NCI-H226 (cell line): Measurements from ENCODE around the gene ALPG.
"Not testable (repeated sequence)": the region's sequence is repeated elsewhere in the genome, so short reads cannot be mapped to it uniquely, and the experiment has no call there.

Experiments used
- DNase-seq: peaks from one replicate; pipeline ENCODE4 v3.0.0-alpha.2; 2015

ALPG gene

DNA sequence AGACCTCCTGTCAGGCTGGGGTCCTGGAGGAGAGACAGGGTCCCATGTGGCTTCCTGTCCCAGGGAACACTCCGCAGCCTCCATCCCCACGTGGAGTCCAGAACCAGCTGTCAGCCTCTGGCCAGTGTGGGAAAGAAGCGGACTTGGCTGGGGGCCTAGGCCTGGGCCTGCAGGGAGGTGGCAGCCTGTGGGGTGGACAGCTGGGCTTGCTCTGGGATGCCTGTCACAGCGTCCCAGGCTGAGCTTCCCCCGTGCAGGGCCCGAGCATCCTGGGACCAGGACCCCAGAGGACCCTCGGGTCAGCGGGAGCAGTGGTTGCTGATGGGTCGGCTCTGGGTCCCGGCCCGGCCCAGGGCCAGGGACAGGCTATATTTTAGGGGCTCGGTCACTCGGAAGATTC, 35.8 kb downstream of the ALPG start:
- DNase-seq = not testable (repeated sequence)

GRCh38 chr2:232443047-232443446, 36.4 kb downstream of the ALPG start:
- not testable (repeated sequence) for DNase-seq

- DNase-seq = not testable (repeated sequence)
Observed at GRCh38 chr2:232443669-232444408, 37.2 kb downstream of the ALPG start.

DNA sequence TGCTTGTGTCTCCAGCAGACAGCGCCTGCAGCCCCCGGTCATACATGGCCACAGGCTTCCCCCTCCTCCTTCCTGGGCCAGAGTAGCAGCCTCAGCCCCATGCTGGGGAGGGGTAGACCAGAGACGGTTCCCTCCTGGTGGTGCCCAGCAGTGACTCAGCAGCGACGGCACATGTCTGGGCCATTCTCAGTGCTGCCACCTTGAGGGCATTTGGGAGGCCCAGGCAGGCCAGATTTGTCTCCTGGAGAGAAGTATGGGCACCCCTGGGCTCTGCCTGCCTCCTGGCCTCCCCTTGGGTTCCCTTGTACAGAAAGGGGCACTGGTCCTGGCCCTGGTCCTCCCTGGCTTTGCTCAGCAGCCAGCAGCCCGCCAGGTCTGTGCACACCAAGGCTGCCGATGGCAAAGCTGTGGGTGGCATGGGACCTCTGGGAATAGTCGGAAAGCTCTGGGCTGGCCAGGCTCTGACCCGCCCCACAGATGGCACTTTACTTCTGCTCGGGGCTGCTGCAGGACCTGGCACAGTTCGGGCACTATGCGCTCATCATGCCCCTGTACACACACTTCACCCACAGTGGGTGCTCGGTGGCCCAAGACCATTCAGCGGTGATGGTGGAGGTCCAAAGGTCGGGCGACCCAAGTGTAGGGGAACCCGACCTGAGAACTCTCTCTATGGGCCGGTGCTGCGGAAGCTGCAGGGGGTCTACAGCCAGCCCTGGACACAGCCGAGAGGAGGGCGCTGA, 37.9 kb downstream of the ALPG start:
- peak; percentile 59 for DNase-seq

DNA sequence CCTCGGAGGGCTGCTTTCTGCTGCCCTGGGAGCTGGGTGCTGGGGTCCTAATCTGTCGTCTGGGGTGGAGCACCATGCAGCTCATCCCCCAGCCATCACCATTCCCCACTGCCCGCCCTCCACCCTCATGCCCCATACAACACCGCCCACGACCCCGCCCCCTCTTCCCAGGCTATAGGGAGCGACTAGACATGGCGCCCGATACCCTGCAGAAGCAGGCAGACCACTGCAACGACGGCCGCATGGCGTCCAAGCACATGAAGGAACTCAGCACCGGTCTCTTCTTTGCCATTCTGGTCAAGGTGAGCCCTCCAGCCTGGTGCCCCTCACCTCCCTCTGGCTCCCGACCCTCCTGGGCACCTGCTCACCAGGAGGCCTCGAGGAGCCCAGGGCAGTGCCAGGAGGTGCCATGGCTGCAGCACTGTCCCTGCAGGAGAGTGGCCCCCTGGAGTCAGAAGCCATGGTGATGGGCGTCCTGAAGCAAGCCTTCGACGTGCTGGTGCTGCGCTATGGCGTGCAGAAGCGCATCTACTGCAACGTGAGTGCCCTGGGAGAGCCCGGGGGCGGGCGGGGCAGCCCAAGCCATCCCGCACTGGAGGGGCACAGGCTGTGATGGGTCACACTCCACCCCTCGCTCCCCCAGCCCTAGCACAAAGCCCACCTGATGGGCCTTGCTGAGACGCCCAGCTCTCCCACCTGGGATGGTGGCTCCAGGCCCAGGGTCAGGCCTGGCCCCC, 38.7 kb downstream of the ALPG start:
- not testable (repeated sequence) for DNase-seq

GRCh38 chr2:232446266-232446777, 39.7 kb downstream of the ALPG start:
- DNase-seq = not testable (repeated sequence)

DNA sequence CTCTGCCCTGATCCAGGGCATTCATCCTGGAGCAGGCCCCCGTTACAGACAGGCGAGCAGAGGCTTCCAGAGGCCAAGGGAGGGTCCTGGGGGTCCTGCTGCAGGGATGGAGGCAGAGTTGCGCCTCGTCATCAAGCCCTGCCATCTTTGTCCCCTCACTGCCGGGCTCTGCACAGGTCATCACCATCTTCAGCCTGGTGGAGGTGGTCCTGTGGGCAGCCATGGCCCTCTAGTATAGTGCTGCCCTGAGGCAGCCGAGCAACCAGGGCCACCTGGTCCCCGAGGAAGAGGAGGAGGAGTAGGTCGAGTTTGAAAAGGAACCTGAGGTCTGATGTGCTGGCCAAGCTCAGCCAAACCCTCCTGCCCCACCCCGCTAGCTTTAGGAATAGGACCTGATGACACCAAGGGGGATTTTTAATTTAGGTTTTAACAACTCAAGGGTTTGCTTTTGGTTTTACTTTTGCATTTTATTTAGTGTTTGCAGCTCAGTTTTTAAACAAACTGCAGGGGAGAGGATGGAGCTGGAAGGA, 40.5 kb downstream of the ALPG start:
- no peak for DNase-seq

DNA sequence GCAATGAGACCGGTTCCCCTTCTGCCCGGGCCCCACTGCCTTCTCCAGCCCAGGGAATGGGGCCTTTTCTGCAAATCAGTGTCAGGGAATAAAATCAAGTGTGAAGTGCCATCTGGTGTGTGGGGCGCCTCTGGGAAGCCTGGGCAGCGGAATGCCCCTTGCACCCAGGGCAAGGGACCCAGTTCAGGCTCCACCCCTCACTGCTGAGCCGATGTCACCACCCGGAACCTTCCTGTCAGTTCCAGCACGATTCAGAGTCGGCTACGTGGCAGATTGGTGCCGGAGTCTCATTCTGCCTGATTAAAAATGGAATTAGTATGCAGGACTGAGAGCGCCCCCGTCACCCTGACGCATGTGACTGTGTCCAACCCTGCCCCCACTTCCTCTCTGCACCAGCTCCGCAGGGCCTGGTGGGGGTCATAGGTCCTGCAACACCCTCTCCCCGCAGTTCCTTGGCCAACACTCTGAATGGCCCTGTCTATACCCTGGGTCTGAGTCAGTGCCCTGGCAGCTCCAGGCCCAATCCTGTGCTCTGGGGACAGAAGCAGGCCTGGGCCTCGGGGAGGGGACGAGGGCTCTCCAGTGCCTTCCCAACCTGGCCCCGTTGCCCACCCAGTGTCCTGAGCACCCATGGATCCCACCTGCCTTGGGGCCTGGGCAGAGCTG, 41.1 kb downstream of the ALPG start:
- DNase-seq = no peak

- DNase-seq = no peak
Observed at GRCh38 chr2:232448304-232448690, 41.7 kb downstream of the ALPG start.

- no peak for DNase-seq
Observed at GRCh38 chr2:232449964-232450363, 43.3 kb downstream of the ALPG start.

- DNase-seq = not testable (repeated sequence)
Observed at GRCh38 chr2:232451645-232452044, 45.0 kb downstream of the ALPG start.

- no peak for DNase-seq
Observed at GRCh38 chr2:232454630-232455029, 48.0 kb downstream of the ALPG start.

DNA sequence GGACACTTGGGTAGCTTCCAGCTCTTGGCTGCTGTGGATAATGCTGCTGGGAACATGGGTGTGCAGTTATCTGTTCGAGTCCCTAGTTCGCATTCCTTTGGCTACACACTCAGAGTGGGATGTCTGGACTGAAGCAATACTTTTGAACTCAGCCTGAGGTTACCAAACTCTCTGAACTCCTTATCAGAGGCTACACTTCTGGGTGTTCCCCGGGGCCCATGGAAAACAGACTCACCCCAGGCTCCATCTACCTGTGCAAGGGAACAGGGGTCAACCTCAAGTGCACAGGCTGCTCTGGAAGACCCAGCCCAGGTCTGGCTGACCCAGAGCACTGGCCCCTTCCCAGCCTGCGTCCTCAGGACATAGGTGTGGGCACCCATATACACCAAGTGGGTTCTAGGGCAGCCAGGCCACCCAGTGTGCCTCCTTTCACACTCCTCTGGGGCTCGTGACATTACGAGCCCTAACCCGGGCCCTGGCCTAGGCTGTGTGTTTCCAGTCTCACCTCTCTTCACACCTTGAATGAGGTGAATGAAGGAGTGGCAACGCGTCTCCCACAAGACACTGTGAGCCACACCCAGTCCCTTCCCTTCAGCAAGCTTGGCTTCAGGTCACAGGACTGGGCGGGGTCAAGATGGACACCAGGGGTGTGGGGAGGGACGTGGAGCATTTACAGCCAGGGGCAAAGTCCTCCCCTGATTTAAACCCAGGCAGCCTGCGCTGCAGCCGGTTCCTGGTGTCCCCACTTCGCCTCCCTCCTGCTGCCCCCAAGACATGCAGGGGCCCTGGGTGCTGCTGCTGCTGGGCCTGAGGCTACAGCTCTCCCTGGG, 49.0 kb downstream of the ALPG start, which contains the start of gene ALPI:
Gene ALPI (plus strand): TSS at position 728 of the 830 bp plus-strand sequence. CDS start 47 bp downstream, at position 775.
- DNase-seq = peak; percentile 33

GRCh38 chr2:232456296-232457120, 49.9 kb downstream of the ALPG start:
- no peak for DNase-seq

DNA sequence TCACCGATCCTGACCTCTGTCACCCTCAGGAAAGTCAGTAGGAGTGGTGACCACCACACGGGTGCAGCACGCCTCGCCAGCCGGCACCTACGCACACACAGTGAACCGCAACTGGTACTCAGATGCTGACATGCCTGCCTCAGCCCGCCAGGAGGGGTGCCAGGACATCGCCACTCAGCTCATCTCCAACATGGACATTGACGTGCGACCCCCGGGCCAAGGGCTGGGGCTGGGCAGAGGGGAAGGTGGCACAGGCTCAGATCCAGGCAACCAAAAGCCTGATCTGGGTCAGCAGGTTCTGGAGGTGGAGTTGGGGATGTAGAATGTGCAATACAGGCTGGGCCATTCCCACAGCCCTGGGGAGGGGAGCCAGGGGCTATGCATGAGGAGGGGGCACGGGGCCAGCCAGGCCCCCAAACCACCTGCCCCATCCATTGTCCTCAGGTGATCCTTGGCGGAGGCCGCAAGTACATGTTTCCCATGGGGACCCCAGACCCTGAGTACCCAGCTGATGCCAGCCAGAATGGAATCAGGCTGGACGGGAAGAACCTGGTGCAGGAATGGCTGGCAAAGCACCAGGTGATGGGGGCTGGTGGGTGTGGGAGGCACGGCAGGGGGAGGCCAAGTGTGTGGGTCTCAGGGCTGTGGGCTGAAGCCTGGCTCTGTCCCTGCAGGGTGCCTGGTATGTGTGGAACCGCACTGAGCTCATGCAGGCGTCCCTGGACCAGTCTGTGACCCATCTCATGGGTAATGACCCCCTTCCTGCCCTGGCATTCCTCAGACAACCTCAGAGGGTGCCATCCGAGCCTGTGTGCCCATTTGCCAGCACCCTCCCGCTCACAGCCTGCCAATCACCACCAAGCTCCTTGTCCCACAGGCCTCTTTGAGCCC, 50.7 kb downstream of the ALPG start:
- DNase-seq = no peak

- DNase-seq = no peak
Observed at GRCh38 chr2:232458051-232458660, 51.5 kb downstream of the ALPG start.

DNA sequence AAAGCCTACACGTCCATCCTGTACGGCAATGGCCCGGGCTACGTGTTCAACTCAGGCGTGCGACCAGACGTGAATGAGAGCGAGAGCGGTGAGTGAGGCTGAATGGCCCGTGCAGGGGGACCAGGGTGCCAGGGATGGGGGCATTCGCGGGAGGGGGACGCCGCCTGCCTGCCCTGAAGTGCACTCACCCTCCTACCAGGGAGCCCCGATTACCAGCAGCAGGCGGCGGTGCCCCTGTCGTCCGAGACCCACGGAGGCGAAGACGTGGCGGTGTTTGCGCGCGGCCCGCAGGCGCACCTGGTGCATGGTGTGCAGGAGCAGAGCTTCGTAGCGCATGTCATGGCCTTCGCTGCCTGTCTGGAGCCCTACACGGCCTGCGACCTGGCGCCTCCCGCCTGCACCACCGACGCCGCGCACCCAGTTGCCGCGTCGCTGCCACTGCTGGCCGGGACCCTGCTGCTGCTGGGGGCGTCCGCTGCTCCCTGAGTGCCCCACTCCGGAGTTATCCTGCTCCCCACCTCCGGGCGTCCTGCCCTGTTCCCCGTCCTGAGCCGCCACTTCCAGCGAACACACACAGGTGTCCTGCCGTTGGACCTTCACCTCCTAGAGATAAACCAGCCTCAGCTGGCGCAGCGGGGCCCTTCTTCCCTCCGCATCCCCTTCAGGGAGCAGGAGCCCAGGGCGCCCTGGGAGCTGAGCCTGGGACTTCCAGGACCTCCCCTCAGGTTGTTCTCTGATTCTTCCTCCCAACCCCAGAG, 52.2 kb downstream of the ALPG start:
- DNase-seq = no peak

DNA sequence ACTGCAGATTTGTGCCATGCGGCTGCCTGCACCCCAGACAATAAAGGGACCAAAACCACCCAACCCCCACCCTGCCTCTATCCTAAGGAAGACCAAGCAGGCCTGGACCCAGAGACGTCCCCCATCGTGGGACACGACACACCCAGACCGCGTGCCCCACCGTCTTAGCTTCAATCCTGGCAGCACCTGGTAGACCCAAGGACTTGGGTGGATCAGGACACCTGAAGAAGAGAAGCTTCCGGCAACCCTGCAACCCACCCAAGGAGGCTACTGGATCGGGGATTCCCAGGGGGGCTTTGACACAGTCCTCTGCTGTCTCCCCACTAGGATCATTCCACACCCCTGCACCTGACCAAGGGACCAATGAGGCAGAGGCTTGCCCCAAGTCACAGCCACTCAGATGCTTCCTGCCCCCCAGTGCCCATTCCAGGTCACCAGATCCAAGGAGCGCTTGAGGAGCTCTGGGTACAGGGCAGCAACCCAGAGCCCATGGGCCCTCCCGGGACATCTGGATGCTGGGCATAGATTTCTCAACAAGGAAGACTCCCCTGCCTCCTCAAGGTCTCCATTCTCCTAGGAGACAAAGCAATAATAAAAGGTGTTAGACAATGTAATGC, 52.9 kb downstream of the ALPG start:
- DNase-seq = no peak
